NCI-H2107 (cell line): Measurements from ENCODE around the gene ARHGDIA.

Source experiments
- DNase-seq: peaks from one replicate; lab custom pipeline; 2025; lab: John Stamatoyannopoulos, UW

The ARHGDIA gene

GRCh38 chr17:81905993-81906392 lies 34.9 kb upstream of the ARHGDIA start:
- no peak for DNase-seq

GRCh38 chr17:81905424-81905875 lies 34.3 kb upstream of the ARHGDIA start:
- no peak for DNase-seq

GRCh38 chr17:81904600-81905423 lies 33.7 kb upstream of the ARHGDIA start:
- no peak for DNase-seq

GRCh38 chr17:81903896-81904599 lies 32.9 kb upstream of the ARHGDIA start:
- no peak for DNase-seq

- DNase-seq, result no peak
Observed at GRCh38 chr17:81903415-81903831, 32.3 kb upstream of the ARHGDIA start.

GRCh38 chr17:81902653-81903414 lies 31.7 kb upstream of the ARHGDIA start:
- no peak for DNase-seq

GRCh38 chr17:81902023-81902652 lies 31.0 kb upstream of the ARHGDIA start, which contains the start of gene NPB:
NPB (plus strand) TSS chr17:81902238; CDS start chr17:81902278, 40 bp downstream.
- DNase-seq, result no peak

- DNase-seq, result no peak
Observed at GRCh38 chr17:81901167-81902022, 30.3 kb upstream of the ARHGDIA start.

GRCh38 chr17:81900181-81900820 lies 29.2 kb upstream of the ARHGDIA start:
- DNase-seq, result no peak

- DNase-seq, result no peak
Observed at GRCh38 chr17:81899514-81900166, 28.5 kb upstream of the ARHGDIA start.

- DNase-seq, result no peak
Observed at GRCh38 chr17:81898885-81899284, 27.7 kb upstream of the ARHGDIA start.

GRCh38 chr17:81898029-81898866 lies 27.1 kb upstream of the ARHGDIA start:
- no peak for DNase-seq

- DNase-seq, result no peak
Observed at GRCh38 chr17:81895400-81895799, 24.3 kb upstream of the ARHGDIA start.

GRCh38 chr17:81891303-81891552 lies 20.1 kb upstream of the ARHGDIA start:
- no peak for DNase-seq

GRCh38 chr17:81890447-81891302 lies 19.5 kb upstream of the ARHGDIA start:
- no peak for DNase-seq

GRCh38 chr17:81889602-81890001 lies 18.5 kb upstream of the ARHGDIA start:
- DNase-seq, result no peak

GRCh38 chr17:81888988-81889595 lies 18.0 kb upstream of the ARHGDIA start:
- DNase-seq, result no peak
